ENCODE results near the gene ZNF774.
"Not testable (repeated sequence)": the region's sequence is repeated elsewhere in the genome, so short reads cannot be mapped to it uniquely, and the experiment has no call there.

Gene ZNF774

GRCh38 chr15:90352107-90352893 lies at the start of gene ZNF774:
TSS of gene ZNF774 (plus strand) at chr15:90352284. CDS start at chr15:90354661, 2,377 bp downstream.
- peak; percentile 76 for DNase-seq

- DNase-seq, result not testable (repeated sequence)
These were observed 46.7 kb upstream of the ZNF774 start for GRCh38 chr15:90305355-90305754.

GRCh38 chr15:90305932-90306331 lies 46.2 kb upstream of the ZNF774 start:
- no peak for DNase-seq

- DNase-seq, result peak; percentile 19
These were observed 45.5 kb upstream of the ZNF774 start for GRCh38 chr15:90306560-90306959.

GRCh38 chr15:90307661-90308060 lies 44.4 kb upstream of the ZNF774 start:
- DNase-seq, result no peak

- DNase-seq, result no peak
These were observed 43.1 kb upstream of the ZNF774 start for GRCh38 chr15:90309020-90309419.

GRCh38 chr15:90315278-90315982 lies 36.7 kb upstream of the ZNF774 start:
- no peak for DNase-seq

- no peak for DNase-seq
These were observed 35.9 kb upstream of the ZNF774 start for GRCh38 chr15:90316139-90316538.

GRCh38 chr15:90318591-90318990 lies 33.5 kb upstream of the ZNF774 start:
- DNase-seq, result no peak

- DNase-seq, result peak; percentile 21
These were observed 31.8 kb upstream of the ZNF774 start for GRCh38 chr15:90320062-90320884.

- no peak for DNase-seq
These were observed 31.2 kb upstream of the ZNF774 start for GRCh38 chr15:90320885-90321278.

- DNase-seq, result no peak
These were observed 29.5 kb upstream of the ZNF774 start for GRCh38 chr15:90322538-90322937.

GRCh38 chr15:90325726-90326125 lies 26.4 kb upstream of the ZNF774 start:
- DNase-seq, result no peak

- no peak for DNase-seq
These were observed 25.6 kb upstream of the ZNF774 start for GRCh38 chr15:90326441-90326840.

GRCh38 chr15:90327311-90327710 lies 24.8 kb upstream of the ZNF774 start:
- DNase-seq, result peak; percentile 10

GRCh38 chr15:90334304-90334731 lies 17.8 kb upstream of the ZNF774 start:
- no peak for DNase-seq

- peak; percentile 83 for DNase-seq
These were observed 15.4 kb upstream of the ZNF774 start for GRCh38 chr15:90336705-90337141.

GRCh38 chr15:90337256-90337655 lies 14.8 kb upstream of the ZNF774 start:
- no peak for DNase-seq

GRCh38 chr15:90338532-90338931 lies 13.6 kb upstream of the ZNF774 start:
- no peak for DNase-seq

- no peak for DNase-seq
These were observed 11.7 kb upstream of the ZNF774 start for GRCh38 chr15:90340345-90340744.

GRCh38 chr15:90343302-90343790 lies 8.7 kb upstream of the ZNF774 start:
- DNase-seq, result no peak

- no peak for DNase-seq
These were observed 7.4 kb upstream of the ZNF774 start for GRCh38 chr15:90344662-90345061.

GRCh38 chr15:90345857-90346256 lies 6.2 kb upstream of the ZNF774 start:
- no peak for DNase-seq

Data from SIG-M5 (cell line).